ENCODE results near the gene SETDB1. TPM values are rescaled to one million over a fixed set of nuclear protein-coding genes. Genes with fewer than 3 reads are reported as not detected.

SETDB1 gene
- total RNA-seq, 1 donor, result 47.3 TPM

DNA sequence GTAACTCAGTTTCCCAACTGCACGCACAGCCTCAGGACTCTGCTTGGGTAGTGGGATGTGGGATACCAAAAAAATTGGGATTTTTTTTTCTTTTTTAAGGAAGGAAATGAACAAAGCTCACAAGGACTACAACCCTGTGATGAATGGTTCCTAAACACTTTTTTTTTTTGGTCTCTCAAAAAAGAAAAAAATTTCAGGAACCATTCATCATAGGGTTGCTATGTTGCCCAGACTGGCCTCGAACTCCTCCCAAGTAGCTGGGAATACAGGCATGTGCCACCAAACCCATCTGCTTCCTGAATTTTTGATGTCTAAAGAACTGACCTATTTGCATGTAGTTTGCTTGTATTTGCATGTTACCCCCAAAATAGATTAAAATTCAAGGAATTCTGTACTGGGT lies 73.8 kb downstream of the SETDB1 start:
- Histone ChIP-seq H3K4me1 (ENCODE audit: insufficient read depth, low read length) (peaks cover 62% of the 10 kb centered on the region), H3K27me3 (ENCODE audit: insufficient read depth, low read length) (no peaks in the 10 kb centered on the region), H3K4me3 (ENCODE audit: low read length) (no peak overlapping the region), H3K9me3 (ENCODE audit: low read depth, low read length) (no peaks in the 10 kb centered on the region)

DNA sequence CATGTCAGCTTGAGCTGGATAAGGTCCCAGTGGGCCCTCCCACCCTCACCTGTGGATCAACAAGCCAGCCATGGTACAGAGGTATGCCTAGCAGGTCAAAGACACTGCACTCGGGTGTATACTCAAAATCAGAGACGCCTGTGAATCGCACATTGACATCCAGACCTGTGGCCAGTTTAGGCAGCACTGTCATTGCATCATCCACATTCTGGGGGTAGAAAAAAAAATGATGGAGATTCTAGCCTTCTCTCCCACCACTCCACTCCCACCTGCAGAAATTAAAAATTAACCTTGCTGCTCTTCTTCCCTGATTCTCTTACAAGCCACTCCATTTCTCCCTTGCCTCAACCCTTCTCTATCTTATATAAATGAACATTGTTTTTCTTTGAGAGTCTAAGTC lies 74.2 kb downstream of the SETDB1 start:
- Histone ChIP-seq H3K27me3 (ENCODE audit: insufficient read depth, low read length) (no peaks in the 10 kb centered on the region), H3K9me3 (ENCODE audit: low read depth, low read length) (no peaks in the 10 kb centered on the region), H3K4me1 (ENCODE audit: insufficient read depth, low read length) (peaks cover 67% of the 10 kb centered on the region), H3K4me3 (ENCODE audit: low read length) (no peak overlapping the region)

DNA sequence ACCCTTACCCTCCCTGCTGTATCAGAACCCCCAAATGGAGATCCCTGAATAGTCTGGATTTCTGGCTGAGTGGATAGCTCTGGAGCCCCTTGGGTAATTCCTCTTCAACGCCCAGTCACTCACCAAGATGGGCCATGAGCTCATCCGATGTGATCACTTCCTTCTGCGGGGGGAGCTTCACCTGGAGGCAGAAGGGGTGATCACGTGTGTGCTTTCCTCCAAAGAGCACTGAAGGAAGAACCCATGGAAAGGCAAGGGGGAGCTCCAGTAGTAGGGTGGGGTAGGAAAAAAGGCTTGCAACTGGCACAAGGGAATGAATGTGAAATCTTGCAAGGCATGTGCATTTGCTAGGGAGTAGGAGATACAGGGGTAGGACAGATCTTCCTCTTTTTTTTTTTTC lies 75.4 kb downstream of the SETDB1 start:
- peaks cover 79% of the 10 kb centered on the region for H3K4me1 ChIP-seq (ENCODE audit: insufficient read depth, low read length)
- H3K9me3 ChIP-seq (ENCODE audit: low read depth, low read length), result no peaks in the 10 kb centered on the region
- H3K4me3 ChIP-seq (ENCODE audit: low read length), result no peak overlapping the region
- H3K27me3 ChIP-seq (ENCODE audit: insufficient read depth, low read length), result no peaks in the 10 kb centered on the region

DNA sequence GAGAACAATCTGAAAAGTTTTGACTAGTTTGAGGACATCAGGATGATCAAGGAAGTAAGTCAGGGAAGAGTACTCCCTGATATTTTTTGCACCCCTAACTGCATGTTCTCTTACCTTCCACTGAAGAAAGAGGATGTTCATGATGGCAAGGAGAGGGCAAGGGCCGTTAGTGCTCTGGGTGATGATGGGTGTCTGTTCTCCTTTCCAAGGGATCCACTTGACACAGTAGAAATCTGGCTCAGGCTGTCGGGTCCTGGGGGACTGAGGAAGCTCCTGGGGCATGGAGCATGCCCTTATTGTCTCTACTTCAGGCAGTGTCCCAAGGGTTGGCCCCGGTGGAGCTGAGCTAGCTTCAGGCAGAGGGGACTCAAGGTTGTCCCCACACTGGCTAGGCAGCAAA lies 75.9 kb downstream of the SETDB1 start:
- Histone ChIP-seq H3K4me1 (ENCODE audit: insufficient read depth, low read length) (peaks cover 83% of the 10 kb centered on the region), H3K4me3 (ENCODE audit: low read length) (no peak overlapping the region), H3K27me3 (ENCODE audit: insufficient read depth, low read length) (no peaks in the 10 kb centered on the region), H3K9me3 (ENCODE audit: low read depth, low read length) (no peaks in the 10 kb centered on the region)

DNA sequence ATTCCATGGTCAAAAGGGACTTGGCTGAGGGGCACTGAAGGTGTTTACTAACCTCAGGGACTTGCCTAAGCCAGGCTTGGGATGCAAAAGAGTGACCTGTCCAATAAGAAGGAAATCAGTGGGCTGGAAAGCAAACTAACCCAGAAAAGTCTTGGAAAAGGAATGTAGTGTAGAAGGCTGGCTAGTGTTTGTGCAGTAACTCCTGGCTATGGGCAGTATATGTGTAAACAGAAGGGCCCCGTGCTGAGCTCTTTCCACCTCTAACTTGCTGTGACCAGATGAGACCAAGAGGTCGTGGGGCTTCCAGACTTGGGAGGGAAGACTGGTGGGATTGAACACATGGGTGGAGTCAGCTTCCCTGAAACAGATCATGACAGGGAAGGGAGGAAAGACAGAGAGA lies 76.4 kb downstream of the SETDB1 start:
- no peaks in the 10 kb centered on the region for H3K9me3 ChIP-seq (ENCODE audit: low read depth, low read length)
- H3K4me1 ChIP-seq (ENCODE audit: insufficient read depth, low read length), result peaks cover 89% of the 10 kb centered on the region
- no peak overlapping the region for H3K4me3 ChIP-seq (ENCODE audit: low read length)
- H3K27me3 ChIP-seq (ENCODE audit: insufficient read depth, low read length), result no peaks in the 10 kb centered on the region

DNA sequence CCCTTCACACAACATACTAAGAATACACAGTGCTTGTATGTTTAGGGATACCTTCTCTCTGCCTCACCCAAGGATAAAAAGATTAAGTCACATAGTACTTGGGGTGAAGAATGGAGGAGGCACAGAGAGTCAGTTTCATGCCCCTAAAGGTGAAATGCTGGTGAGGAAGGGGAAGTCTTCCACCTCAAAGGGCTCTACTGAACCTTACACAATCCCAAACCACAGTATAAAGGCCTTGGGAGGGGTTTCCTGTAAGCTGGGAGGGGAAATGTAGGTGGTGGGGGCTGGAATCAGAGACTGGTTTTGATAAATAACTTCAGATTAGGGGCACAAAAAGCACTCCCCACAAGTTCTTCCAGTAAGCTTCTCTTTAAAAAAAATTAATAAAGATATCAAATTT lies 77.0 kb downstream of the SETDB1 start:
- Histone ChIP-seq H3K27me3 (ENCODE audit: insufficient read depth, low read length) (no peaks in the 10 kb centered on the region), H3K9me3 (ENCODE audit: low read depth, low read length) (no peaks in the 10 kb centered on the region), H3K4me1 (ENCODE audit: insufficient read depth, low read length) (peaks cover 93% of the 10 kb centered on the region), H3K4me3 (ENCODE audit: low read length) (peak overlapping the region; percentile 28)

DNA sequence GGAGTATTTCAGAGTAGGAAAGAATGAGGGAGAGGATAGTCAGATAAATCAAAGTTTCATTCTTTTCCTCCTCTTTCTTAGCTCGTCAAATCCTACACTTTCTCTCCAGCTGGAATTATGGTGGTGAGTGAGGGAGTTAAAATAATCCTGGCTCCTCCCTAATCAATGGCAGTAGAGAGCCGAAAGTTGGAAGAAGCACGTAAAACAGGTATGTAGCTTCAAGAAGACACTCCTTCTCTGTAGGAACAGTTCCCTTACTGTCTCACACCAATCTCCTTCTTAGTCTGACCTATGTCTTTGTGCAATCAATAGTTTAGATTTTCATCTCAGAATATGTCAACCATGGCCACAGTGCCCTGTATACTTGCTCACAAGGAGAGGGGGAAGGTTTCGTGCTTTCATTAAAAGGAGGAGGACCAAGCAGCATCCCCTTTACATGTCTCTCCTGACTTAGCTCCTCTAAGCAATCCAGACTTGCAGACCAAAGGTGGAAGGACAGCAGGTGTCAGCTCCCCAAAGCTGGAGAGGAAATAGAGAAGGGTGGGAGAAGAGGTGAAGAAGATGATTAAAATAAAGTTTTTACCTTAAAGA lies 79.7 kb downstream of the SETDB1 start:
- Histone ChIP-seq H3K9me3 (ENCODE audit: low read depth, low read length) (no peaks in the 10 kb centered on the region), H3K4me1 (ENCODE audit: insufficient read depth, low read length) (peaks cover 95% of the 10 kb centered on the region), H3K27me3 (ENCODE audit: insufficient read depth, low read length) (no peaks in the 10 kb centered on the region), H3K4me3 (ENCODE audit: low read length) (peak overlapping the region; percentile 59)

DNA sequence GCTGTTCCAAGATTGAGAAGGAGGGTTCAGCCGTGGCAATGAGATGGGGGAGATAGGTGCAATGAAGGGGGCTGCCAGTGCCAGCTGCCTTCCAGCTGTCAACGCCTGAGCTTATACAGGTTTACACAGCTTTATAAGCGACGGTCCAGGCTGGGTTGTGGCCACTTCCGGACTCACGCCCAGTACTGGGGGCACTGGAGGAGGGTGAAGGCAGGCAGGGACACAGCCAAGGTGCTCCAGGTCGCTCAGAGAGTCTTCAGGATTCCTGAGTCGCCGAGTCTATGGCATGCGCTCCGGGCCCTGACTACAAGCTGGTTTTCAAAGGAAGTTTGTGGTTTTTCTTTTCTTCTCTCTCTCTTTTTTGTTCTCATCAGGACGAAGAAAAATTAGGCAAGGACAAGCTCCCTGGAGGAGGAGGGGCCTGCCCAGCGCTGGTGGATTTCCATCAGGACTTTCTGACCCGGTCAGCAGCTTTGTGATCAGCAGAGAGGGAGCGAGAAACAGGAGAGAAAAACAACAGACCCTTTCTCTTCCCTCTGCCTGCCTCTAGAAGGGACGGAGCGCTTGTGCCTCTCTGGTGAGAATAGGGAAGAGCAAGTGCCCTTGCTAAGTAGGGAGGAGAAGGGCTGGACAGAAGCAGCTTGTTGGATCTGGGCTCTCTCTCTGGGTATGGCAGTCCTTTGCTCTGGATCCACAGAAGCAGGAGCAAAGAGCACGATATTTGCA lies 80.3 kb downstream of the SETDB1 start, which contains the start of gene MINDY1:
MINDY1 (minus strand) TSS at position 576 of the 726 bp plus-strand sequence. CDS start 4,285 bp downstream, outside the sequence.
- Histone ChIP-seq H3K27me3 (ENCODE audit: insufficient read depth, low read length) (no peaks in the 10 kb centered on the region), H3K4me3 (ENCODE audit: low read length) (peak within 1 kb of the TSS; percentile 59), H3K9me3 (ENCODE audit: low read depth, low read length) (no peaks in the 10 kb centered on the region), H3K4me1 (ENCODE audit: insufficient read depth, low read length) (peaks cover 88% of the 10 kb centered on the region)

DNA sequence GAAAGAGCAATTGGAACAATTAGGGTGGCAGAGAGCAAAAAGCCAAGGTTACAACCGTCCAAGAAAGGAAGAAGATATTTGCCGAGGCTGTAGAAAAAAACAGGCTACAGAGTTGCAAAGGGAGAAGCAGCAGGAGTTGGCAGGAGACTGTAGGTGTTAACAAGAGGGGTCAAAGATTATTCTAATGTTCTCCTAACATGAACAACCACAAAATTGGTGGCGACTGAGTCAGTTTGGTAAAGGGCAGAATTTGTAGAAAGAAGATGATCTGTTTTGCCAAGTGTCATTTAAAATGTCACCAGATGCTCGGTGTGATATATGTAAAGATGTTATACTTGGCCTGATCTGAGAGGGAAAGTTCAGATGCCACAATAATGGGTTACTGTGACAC lies 81.7 kb downstream of the SETDB1 start:
- H3K4me1 ChIP-seq (ENCODE audit: insufficient read depth, low read length), result peaks cover 75% of the 10 kb centered on the region
- peak overlapping the region; percentile 63 for H3K4me3 ChIP-seq (ENCODE audit: low read length)
- H3K27me3 ChIP-seq (ENCODE audit: insufficient read depth, low read length), result no peaks in the 10 kb centered on the region
- H3K9me3 ChIP-seq (ENCODE audit: low read depth, low read length), result no peaks in the 10 kb centered on the region

DNA sequence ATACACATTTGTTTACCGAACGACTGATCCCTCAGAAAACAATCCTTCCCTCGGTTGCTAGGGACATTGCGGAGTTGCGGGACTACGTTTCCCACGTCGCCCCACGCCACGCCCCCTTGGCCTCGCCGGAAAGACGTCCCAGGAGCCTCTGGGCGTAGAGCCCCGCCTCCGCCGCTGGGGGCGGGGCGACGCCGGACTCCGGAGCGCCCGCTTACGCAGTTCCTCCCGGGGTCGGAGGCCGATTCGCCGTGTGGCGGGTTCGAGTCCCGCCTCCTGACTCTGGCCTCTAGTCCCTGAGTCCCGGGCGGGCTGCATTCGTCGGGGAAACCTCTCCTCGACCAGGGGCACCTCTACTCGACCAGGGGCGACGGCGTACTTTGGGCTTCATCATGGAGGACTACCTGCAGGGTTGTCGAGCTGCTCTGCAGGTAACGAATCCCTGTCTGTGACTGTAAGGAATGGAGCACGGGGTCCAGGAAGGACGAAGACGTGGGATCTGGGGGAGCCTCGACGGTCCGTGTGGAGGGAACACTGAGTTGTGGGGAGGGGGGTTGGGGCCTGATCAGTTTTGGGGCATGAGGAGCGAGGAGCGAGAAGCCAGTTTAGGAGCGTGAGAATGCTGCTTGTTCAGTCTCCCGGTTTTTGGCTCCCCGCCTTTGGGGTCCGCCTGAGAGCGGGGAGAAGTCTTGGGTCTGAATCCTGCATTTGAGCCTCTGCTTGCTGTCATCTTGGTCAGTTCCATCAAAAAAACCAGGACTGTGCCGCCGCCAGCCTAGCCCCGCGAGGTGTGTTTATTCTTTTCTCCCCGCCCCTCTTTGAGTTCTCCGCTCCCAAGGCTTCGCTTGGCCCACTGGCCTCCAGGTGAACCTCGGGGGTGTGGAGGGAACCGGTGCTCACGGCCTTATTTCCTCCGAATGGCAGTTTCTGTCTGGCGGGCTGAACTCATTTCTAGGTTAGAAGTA lies 82.4 kb downstream of the SETDB1 start, which contains the start of gene PRUNE1:
PRUNE1 (plus strand) TSS at position 206 of the 962 bp plus-strand sequence; CDS start at position 390, 184 bp downstream.
- H3K9me3 ChIP-seq (ENCODE audit: low read depth, low read length), result no peaks in the 10 kb centered on the region
- H3K27me3 ChIP-seq (ENCODE audit: insufficient read depth, low read length), result no peaks in the 10 kb centered on the region
- H3K4me1 ChIP-seq (ENCODE audit: insufficient read depth, low read length), result peaks cover 73% of the 10 kb centered on the region
- peak within 1 kb of the TSS; percentile 63 for H3K4me3 ChIP-seq (ENCODE audit: low read length)

DNA sequence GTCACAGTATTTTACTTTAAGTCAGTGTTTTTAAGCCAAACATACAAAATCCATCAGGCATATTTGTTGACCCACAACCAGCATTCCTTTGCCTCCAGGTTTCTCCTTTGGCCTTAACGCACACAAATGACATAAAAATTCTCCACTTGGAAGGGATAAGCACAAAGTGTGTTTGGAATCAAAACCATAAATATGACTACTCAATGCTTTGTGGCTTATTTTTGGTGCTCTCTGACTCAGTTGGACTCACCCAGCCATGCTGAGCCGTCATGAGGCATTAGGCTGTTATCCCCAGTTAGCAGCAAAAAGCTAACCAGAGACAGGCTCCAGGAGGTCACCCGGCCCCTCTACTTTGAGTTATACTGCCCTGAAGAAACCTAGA lies 83.0 kb downstream of the SETDB1 start:
- H3K27me3 ChIP-seq (ENCODE audit: insufficient read depth, low read length), result no peaks in the 10 kb centered on the region
- no peaks in the 10 kb centered on the region for H3K9me3 ChIP-seq (ENCODE audit: low read depth, low read length)
- H3K4me1 ChIP-seq (ENCODE audit: insufficient read depth, low read length), result peaks cover 68% of the 10 kb centered on the region

DNA sequence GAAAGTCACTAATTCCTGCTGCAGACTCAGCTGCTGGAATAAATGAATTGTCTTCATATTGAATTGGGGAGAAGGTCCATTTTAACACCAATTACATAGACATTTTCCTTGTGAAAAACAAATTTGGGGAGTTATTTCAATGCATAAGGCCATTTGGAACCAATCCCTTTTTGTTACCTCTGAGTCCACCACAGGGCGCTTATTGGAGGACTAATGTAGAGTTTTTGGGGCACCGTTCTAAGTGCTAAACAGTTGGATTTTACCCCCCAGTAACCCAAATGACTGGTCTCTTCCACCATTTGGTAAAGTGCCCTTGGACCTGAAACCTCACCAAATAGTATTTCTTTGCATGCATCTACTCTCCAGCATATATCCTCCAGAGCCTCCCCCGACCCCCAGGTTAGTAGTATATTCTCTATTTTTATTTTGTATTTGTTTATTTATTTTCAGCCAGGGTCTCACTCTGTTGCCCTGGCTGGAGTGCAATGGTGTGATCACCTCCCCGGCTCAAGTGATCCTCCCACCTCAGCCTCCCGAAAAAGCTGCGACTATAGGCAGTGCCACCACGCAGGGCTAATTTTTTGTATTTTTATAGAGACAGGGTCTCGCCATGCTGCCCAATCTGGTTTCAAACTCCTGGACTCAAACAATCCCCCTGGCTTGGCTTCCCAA lies 83.6 kb downstream of the SETDB1 start:
- Histone ChIP-seq H3K4me1 (ENCODE audit: insufficient read depth, low read length) (peaks cover 62% of the 10 kb centered on the region), H3K9me3 (ENCODE audit: low read depth, low read length) (no peaks in the 10 kb centered on the region), H3K27me3 (ENCODE audit: insufficient read depth, low read length) (no peaks in the 10 kb centered on the region), H3K4me3 (ENCODE audit: low read length) (no peak overlapping the region)

More for the DNA sequence above, 83.0 kb downstream of the SETDB1 start:
- H3K4me3 ChIP-seq (ENCODE audit: low read length), result peak overlapping the region; percentile 63

DNA sequence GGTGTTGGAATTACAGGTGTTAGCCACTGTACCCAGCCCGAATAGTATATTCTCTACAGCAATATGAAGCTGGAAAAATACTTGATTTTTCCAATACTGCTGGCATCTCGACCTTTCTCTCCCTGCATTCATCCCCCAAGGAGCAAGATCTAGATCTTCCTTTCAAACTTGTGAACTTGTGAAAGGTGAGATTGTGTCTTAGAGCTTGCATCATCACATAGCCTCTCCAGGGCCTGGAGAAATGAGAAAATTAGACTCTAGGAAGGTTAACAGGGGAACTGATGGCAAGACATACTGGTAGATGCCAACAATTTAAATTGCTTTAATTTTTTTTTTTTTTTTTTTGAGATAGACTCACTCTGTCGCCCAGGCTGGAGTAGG lies 84.2 kb downstream of the SETDB1 start:
- Histone ChIP-seq H3K4me1 (ENCODE audit: insufficient read depth, low read length) (peaks cover 57% of the 10 kb centered on the region), H3K27me3 (ENCODE audit: insufficient read depth, low read length) (no peaks in the 10 kb centered on the region), H3K9me3 (ENCODE audit: low read depth, low read length) (no peaks in the 10 kb centered on the region), H3K4me3 (ENCODE audit: low read length) (no peak overlapping the region)

DNA sequence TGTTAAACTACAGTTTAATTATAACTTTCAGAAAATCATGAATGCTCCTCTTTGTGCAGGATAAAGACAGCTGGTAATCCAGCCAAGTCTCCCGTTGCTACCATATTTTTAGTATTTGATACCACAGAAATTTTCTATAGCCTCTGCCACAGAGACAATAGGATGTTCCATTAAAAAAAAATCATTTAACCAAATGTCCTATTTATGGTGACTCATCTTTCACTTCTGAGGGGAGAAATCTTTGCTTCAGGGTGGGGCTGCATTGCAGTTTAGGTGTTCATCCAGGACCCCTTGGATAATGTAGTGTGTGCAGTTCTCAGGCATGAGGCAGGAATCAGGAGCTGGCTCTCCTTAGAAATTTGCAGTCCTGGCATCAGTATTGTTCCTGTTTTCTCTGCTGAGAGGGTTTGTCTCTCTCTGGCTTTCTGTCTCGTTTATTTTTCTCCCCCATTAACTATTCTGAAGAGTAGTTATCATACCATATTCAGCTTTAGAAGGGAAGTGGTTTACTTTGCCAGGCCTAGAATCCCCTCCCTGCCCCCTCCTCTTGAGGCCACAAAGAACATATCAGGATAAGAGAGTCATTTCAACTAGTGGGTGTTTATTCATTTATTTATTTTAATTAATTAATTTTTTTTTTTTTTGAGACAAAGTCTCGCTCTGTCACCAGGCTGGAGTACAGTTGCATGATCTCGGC lies 85.1 kb downstream of the SETDB1 start:
- no peak overlapping the region for H3K4me3 ChIP-seq (ENCODE audit: low read length)
- peaks cover 47% of the 10 kb centered on the region for H3K4me1 ChIP-seq (ENCODE audit: insufficient read depth, low read length)
- no peaks in the 10 kb centered on the region for H3K27me3 ChIP-seq (ENCODE audit: insufficient read depth, low read length)
- no peaks in the 10 kb centered on the region for H3K9me3 ChIP-seq (ENCODE audit: low read depth, low read length)

All from mononuclear cell (primary cell).